AG04450 (cell line): ENCODE data around the gene MOB1B. TPM values are rescaled to one million over a fixed set of nuclear protein-coding genes. Genes with fewer than 3 reads are reported as not detected.
A peak's percentile ranks its signal among the peaks of the same experiment; 100 is the strongest.

Experiments
- CTCF ChIA-PET: fragments of 300-600, 350-600 bp; formaldehyde crosslinking; extraction: SDS; loops from one replicate; lab custom pipeline; 2022; ENCODE audit warnings: antibody characterized with exemption, inconsistent platforms; lab: Charles Lee
- POLR2A ChIA-PET: fragments of 350-600 bp; formaldehyde crosslinking; extraction: SDS; loops from one replicate; lab custom pipeline; 2021; ENCODE audit warnings: antibody characterized with exemption, inconsistent platforms; lab: Yijun Ruan, JAX
- DNase-seq: peaks from one replicate; pipeline ENCODE4 v3.0.0-alpha.2; 2011; ENCODE audit warnings: low read depth, low spot score
- H3K27ac ChIP-seq: one replicate; pipeline ENCODE4 v1.5.1; 2012; ENCODE audit warnings: low read depth, low read length, control low read depth
- H3K27me3 ChIP-seq: one replicate; pipeline ENCODE4 v1.6.0; 2012; ENCODE audit warnings: low read length; ENCODE audit not compliant: control insufficient read depth, insufficient read depth
- H3K4me3 ChIP-seq: 2 replicates; pipeline ENCODE4 v1.5.1; 2011; ENCODE audit warnings: mild to moderate bottlenecking, low read depth, low read length, control low read depth
- H3K9me3 ChIP-seq: 2 replicates; pipeline ENCODE4 v1.5.1; 2012; ENCODE audit warnings: low read length; ENCODE audit not compliant: control insufficient read depth, insufficient read depth
- polyA plus RNA-seq: library from polyadenylated mRNA; depleted of rRNA; stranded (reverse); fragments of >200 nt; gene quantifications from 2 replicates; pipeline ENCODE4 v1.2.3, GENCODE V29; 2011
- TF ChIP-seq, protein P1 (sequence below): IDR thresholded peaks from 2 replicates; pipeline ENCODE4 v1.5.1; 2011; ENCODE audit warnings: low read depth, low read length, control low read depth, inconsistent platforms

Gene MOB1B
- polyA plus RNA-seq, 1 experiment: 21.4 TPM

GRCh38 chr4:70948665-70949260 is 46.6 kb downstream of the MOB1B start:
- CTCF ChIA-PET: interaction anchor here (1.0 kb wide), 1 partner anchor 297 kb away, joined by 3 read pairs; no protein-coding TSS in a partner anchor
- no peaks in the 10 kb centered on the region; the same call in 1 of the 2 replicates for H3K9me3 ChIP-seq
- no peaks in the 10 kb centered on the region for H3K27me3 ChIP-seq
- POLR2A ChIA-PET: no interaction called here
- TF ChIP-seq, protein P1, sequence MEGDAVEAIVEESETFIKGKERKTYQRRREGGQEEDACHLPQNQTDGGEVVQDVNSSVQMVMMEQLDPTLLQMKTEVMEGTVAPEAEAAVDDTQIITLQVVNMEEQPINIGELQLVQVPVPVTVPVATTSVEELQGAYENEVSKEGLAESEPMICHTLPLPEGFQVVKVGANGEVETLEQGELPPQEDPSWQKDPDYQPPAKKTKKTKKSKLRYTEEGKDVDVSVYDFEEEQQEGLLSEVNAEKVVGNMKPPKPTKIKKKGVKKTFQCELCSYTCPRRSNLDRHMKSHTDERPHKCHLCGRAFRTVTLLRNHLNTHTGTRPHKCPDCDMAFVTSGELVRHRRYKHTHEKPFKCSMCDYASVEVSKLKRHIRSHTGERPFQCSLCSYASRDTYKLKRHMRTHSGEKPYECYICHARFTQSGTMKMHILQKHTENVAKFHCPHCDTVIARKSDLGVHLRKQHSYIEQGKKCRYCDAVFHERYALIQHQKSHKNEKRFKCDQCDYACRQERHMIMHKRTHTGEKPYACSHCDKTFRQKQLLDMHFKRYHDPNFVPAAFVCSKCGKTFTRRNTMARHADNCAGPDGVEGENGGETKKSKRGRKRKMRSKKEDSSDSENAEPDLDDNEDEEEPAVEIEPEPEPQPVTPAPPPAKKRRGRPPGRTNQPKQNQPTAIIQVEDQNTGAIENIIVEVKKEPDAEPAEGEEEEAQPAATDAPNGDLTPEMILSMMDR: no peak
- no peak overlapping the region for H3K4me3 ChIP-seq
- DNase-seq: no peak
- H3K27ac ChIP-seq: no peak overlapping the region

GRCh38 chr4:70954032-70954431 is 51.9 kb downstream of the MOB1B start:
- no peak for DNase-seq
- Histone ChIP-seq H3K4me3 (no peak overlapping the region), H3K9me3 (no peaks in the 10 kb centered on the region), H3K27ac (no peak overlapping the region), H3K27me3 (no peaks in the 10 kb centered on the region)
- ChIA-PET CTCF (interaction anchor here (0.6 kb wide), 1 partner anchor 56 kb away, joined by 3 read pairs; no protein-coding TSS in a partner anchor), POLR2A (no interaction called here)
- TF ChIP-seq, protein P1: no peak

DNA sequence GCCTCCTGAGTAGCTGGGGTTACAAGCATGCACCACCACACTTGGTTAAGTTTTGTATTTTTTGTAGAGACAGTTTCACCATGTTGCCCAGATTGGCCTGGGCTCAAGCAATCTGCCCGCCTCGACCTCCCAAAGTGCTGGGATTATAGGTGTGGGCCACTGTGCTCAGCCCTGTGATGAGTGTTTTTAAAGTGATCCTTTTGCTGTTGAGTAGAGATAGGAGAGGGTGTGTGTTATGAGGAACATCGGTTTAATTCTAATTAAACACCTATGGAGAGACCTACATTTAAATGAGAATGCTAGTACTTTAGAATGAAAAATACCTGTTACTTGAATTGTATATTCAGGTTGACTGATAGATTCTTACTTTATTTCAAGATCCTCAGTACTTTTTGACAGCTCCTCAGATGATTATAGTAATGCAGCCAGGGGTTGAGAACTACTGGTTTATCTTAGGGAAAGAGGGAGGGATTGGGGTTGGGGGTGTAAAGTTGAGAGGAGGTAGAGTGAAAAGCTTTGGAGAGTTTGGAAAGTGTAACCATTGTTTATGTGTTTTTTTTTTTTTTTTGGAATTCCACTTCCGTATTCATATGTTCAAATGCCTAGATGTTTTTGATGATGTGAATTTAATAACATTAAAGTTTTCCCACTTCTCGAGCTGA is 54.5 kb downstream of the MOB1B start:
- TF ChIP-seq, protein P1: no peak
- no peak overlapping the region for H3K4me3 ChIP-seq
- ChIA-PET POLR2A (interaction anchor here (0.6 kb wide), 1 partner anchor 20 kb away, joined by 3 read pairs; no protein-coding TSS in a partner anchor), CTCF (interaction anchor here (0.6 to 1.6 kb wide), 4 partner anchors 12 to 292 kb away, joined by 3 to 6 read pairs (median 4); no protein-coding TSS in a partner anchor)
- no peaks in the 10 kb centered on the region for H3K9me3 ChIP-seq
- no peaks in the 10 kb centered on the region for H3K27me3 ChIP-seq
- H3K27ac ChIP-seq: no peak overlapping the region
- DNase-seq: no peak

DNA sequence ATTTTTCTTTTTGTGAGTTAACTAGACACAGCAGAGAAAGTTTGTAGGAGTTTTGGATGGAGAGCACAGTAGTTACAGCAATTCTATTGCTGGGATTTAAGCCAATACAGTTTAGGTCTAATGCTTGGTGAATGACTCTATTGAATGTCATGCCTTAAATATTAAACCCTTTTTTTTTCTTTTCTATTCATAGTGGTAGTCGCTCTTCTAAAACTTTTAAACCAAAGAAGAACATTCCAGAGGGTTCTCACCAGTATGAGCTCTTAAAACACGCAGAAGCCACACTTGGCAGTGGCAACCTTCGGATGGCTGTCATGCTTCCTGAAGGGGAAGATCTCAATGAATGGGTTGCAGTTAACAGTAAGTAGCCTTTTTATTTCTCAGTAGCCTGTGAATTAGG is 56.5 kb downstream of the MOB1B start:
- CTCF ChIA-PET: interaction anchor here (1.5 to 1.6 kb wide), 2 partner anchors 16 to 52 kb away, joined by 3 to 6 read pairs; no protein-coding TSS in a partner anchor

More for the DNA sequence above, 56.5 kb downstream of the MOB1B start:
- POLR2A ChIA-PET: interaction anchor here (0.9 to 2.2 kb wide), 3 partner anchors 14 to 57 kb away, joined by 3 to 4 read pairs (median 4); partner anchors contain the start of genes DCK and MOB1B
- TF ChIP-seq, protein P1: no peak
- Histone ChIP-seq H3K27me3 (no peaks in the 10 kb centered on the region), H3K9me3 (no peaks in the 10 kb centered on the region), H3K4me3 (no peak overlapping the region), H3K27ac (peak overlapping the region; percentile 58)
- peak; percentile 39 for DNase-seq
